ENCODE measurements around the gene ARMC8.

ARMC8 gene

GRCh38 chr3:138253609-138254008, 66.5 kb downstream of the ARMC8 start:
- DNase-seq (ENCODE audit: low spot score): no peak

GRCh38 chr3:138254216-138254615, 67.1 kb downstream of the ARMC8 start:
- no peak for DNase-seq (ENCODE audit: low spot score)

GRCh38 chr3:138256022-138256421, 68.9 kb downstream of the ARMC8 start:
- DNase-seq (ENCODE audit: low spot score): no peak

- DNase-seq (ENCODE audit: low spot score): no peak
Measured at GRCh38 chr3:138257986-138258385, 70.9 kb downstream of the ARMC8 start.

- DNase-seq (ENCODE audit: low spot score): no peak
Measured at GRCh38 chr3:138259126-138259525, 72.0 kb downstream of the ARMC8 start.

GRCh38 chr3:138260611-138261010, 73.5 kb downstream of the ARMC8 start:
- DNase-seq (ENCODE audit: low spot score): no peak

GRCh38 chr3:138263104-138263503, 76.0 kb downstream of the ARMC8 start:
- DNase-seq (ENCODE audit: low spot score): no peak

GRCh38 chr3:138265745-138266144, 78.6 kb downstream of the ARMC8 start:
- no peak for DNase-seq (ENCODE audit: low spot score)

GRCh38 chr3:138267083-138267482, 80.0 kb downstream of the ARMC8 start:
- no peak for DNase-seq (ENCODE audit: low spot score)

GRCh38 chr3:138270245-138270644, 83.1 kb downstream of the ARMC8 start:
- DNase-seq (ENCODE audit: low spot score): no peak

- no peak for DNase-seq (ENCODE audit: low spot score)
Measured at GRCh38 chr3:138271189-138271794, 84.2 kb downstream of the ARMC8 start.

- DNase-seq (ENCODE audit: low spot score): no peak
Measured at GRCh38 chr3:138281561-138281960, 94.5 kb downstream of the ARMC8 start.

- DNase-seq (ENCODE audit: low spot score): no peak
Measured at GRCh38 chr3:138282836-138283235, 95.7 kb downstream of the ARMC8 start.

GRCh38 chr3:138284079-138284478, 97.0 kb downstream of the ARMC8 start:
- DNase-seq (ENCODE audit: low spot score): no peak

- DNase-seq (ENCODE audit: low spot score): no peak
Measured at GRCh38 chr3:138284957-138285477, 97.9 kb downstream of the ARMC8 start.

GRCh38 chr3:138289260-138289659, 102.2 kb downstream of the ARMC8 start:
- no peak for DNase-seq (ENCODE audit: low spot score)

GRCh38 chr3:138289701-138290100, 102.6 kb downstream of the ARMC8 start:
- DNase-seq (ENCODE audit: low spot score): no peak

- no peak for DNase-seq (ENCODE audit: low spot score)
Measured at GRCh38 chr3:138296639-138297038, 109.5 kb downstream of the ARMC8 start.

- DNase-seq (ENCODE audit: low spot score): no peak
Measured at GRCh38 chr3:138297059-138297607, 110.0 kb downstream of the ARMC8 start.

GRCh38 chr3:138297876-138298275, 110.8 kb downstream of the ARMC8 start:
- no peak for DNase-seq (ENCODE audit: low spot score)

GRCh38 chr3:138300647-138301046, 113.5 kb downstream of the ARMC8 start:
- no peak for DNase-seq (ENCODE audit: low spot score)

- no peak for DNase-seq (ENCODE audit: low spot score)
Measured at GRCh38 chr3:138303474-138303873, 116.4 kb downstream of the ARMC8 start.

- no peak for DNase-seq (ENCODE audit: low spot score)
Measured at GRCh38 chr3:138307899-138308298, 120.8 kb downstream of the ARMC8 start.

- no peak for DNase-seq (ENCODE audit: low spot score)
Measured at GRCh38 chr3:138308783-138309182, 121.7 kb downstream of the ARMC8 start.
